Skeletal muscle satellite cell (primary cell): Measurements from ENCODE around the gene GRID2.

Source experiments
- H3K27me3 ChIP-seq: 2 replicates; pipeline ENCODE4 v1.7.0; 2013; ENCODE audit warnings: low read length; ENCODE audit not compliant: control insufficient read depth, insufficient read depth
- H3K36me3 ChIP-seq: 2 replicates; pipeline ENCODE4 v1.7.0; 2013; ENCODE audit warnings: mild to moderate bottlenecking, control low read depth, low read length; ENCODE audit not compliant: insufficient read depth
- H3K4me1 ChIP-seq: 2 replicates; pipeline ENCODE4 v1.7.0; 2013; ENCODE audit warnings: low read length; ENCODE audit not compliant: control insufficient read depth, insufficient read depth
- H3K4me2 ChIP-seq: 2 replicates; pipeline ENCODE4 v1.7.0; 2013; ENCODE audit warnings: mild to moderate bottlenecking, low read length
- H3K4me3 ChIP-seq: 2 replicates; pipeline ENCODE4 v1.7.0; 2013; ENCODE audit warnings: low read length
- H3K9ac ChIP-seq: 2 replicates; pipeline ENCODE4 v1.7.0; 2013; ENCODE audit warnings: mild to moderate bottlenecking, low read depth, low read length, moderate library complexity
- H3K9me3 ChIP-seq: replicated peaks from 2 replicates; pipeline ENCODE4 v1.7.0; 2013; ENCODE audit warnings: mild to moderate bottlenecking, control low read depth, low read length

Gene GRID2

DNA sequence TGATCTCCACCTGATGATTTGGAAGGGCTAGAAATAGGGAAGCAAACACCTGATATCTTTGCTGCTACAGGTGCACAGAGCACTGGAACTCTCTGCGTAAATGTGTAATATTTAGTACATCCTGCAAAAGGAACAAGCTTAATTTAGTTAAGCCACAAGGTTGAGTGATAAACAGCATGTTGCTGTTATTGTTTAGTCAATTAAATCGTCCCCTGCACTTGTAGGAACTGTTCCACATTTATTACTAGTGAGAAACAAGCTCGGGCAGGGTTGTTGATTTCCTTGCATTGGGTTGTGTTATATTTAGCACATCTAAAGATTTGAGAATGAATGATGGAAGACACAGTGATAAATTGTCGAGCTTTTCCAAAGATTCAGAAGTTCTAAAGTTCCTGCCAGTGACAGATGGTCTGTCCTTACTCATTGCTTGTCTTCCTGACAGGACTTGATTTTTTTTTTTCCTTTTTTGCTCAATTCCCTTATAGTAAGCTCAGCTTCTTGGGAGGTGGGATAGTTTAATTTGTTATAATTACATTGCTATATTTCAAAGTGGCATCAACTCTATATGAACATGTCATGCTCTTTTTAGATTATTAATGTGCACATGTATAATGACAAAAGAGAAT, 897.8 kb downstream of the GRID2 start:
- Histone ChIP-seq H3K4me1 (no peaks in the 10 kb centered on the region), H3K9me3 (no peaks in the 10 kb centered on the region), H3K27me3 (no peaks in the 10 kb centered on the region), H3K4me2 (no peak overlapping the region), H3K4me3 (no peak overlapping the region), H3K9ac (no peak overlapping the region), H3K36me3 (no peaks in the 10 kb centered on the region)

DNA sequence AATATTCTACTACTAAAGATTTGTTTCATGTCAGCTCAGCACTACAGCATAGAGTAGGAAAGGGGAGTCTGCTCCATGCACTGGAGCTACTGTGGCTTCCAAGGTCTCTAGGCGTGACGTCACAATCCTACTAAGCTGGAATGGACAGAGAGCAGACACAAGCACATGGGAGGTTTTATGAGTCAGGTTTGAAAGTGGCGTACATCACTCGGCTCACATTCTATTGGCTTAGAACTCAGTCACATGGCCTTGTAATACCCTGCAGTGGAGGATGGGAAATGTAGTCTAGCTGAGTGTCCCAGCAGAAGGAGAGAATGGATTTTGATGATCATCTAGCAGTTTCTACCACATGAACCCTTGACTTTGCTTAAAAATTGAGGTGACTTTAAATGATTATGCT, 899.9 kb downstream of the GRID2 start:
- H3K27me3 ChIP-seq = no peaks in the 10 kb centered on the region
- H3K9ac ChIP-seq = no peak overlapping the region
- no peaks in the 10 kb centered on the region for H3K36me3 ChIP-seq
- H3K4me1 ChIP-seq = no peaks in the 10 kb centered on the region
- H3K4me3 ChIP-seq = no peak overlapping the region
- no peaks in the 10 kb centered on the region for H3K9me3 ChIP-seq
- H3K4me2 ChIP-seq = no peak overlapping the region

DNA sequence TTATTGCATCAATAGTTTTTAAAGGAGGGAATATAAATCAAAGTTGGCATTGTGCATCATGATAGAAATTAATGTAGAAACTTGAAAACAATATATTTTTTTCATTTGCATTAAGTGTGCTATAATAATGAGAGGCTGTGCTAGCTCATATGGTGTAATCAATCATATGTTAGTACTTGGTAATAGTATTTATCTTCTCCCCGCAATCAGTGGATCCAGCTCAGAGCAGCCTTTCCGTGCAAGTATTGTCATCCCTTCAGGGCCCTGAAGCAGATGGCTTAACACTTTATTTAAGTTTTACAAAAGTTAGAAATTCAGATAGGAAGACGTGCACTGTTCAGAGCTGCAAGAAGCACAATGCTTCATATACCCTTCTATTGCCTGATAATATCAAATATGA, 908.5 kb downstream of the GRID2 start:
- H3K4me3 ChIP-seq = no peak overlapping the region
- H3K27me3 ChIP-seq = no peaks in the 10 kb centered on the region
- no peaks in the 10 kb centered on the region for H3K9me3 ChIP-seq
- no peak overlapping the region for H3K4me2 ChIP-seq
- no peaks in the 10 kb centered on the region for H3K36me3 ChIP-seq
- no peaks in the 10 kb centered on the region for H3K4me1 ChIP-seq
- H3K9ac ChIP-seq = no peak overlapping the region

GRCh38 chr4:93216646-93217045, 912.9 kb downstream of the GRID2 start:
- Histone ChIP-seq H3K4me2 (no peak overlapping the region), H3K4me1 (no peaks in the 10 kb centered on the region), H3K9me3 (no peaks in the 10 kb centered on the region)

DNA sequence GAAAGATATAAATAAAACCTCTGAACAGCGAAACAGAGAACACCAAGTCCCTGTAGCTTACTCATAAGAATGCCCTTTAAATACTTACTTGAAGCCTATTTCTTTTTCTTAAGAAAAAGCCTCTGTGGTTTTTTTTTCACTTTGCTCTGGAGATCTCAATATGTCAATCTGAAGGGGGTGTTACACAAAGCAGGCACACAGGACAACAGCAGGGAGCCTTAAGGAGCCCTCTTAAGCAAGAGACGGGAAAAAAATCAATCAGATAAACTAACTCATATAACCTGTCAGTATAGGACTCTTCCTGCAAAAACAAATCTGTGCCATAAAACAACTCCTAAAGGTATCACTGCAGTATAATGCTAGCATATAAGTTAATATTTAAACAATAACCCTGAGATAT, 913.7 kb downstream of the GRID2 start:
- Histone ChIP-seq H3K36me3 (no peaks in the 10 kb centered on the region), H3K4me3 (no peak overlapping the region), H3K9me3 (no peaks in the 10 kb centered on the region)

More at GRCh38 chr4:93216646-93217045, 912.9 kb downstream of the GRID2 start:
- H3K4me3 ChIP-seq = no peak overlapping the region
- no peak overlapping the region for H3K9ac ChIP-seq
- no peaks in the 10 kb centered on the region for H3K36me3 ChIP-seq
- no peaks in the 10 kb centered on the region for H3K27me3 ChIP-seq

DNA sequence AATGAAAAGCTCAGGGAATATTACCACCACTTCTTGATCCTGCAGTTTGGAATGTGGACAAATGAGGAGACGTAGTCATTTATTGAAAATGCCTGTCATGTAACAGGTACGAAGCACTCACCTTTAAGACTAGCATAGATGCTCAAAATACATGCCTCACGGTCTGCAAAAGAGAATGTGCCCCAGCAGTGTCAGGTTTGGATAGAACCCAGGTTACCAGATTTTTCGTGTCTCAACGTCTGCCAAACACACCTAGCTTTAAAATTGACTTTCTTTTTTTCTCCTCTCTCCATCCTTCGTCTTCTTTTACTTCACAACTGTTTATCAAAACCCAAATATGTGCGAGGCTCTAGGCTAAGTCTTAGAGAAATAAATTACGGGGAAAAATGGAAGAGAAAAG, 918.0 kb downstream of the GRID2 start:
- no peaks in the 10 kb centered on the region for H3K4me1 ChIP-seq
- no peaks in the 10 kb centered on the region for H3K9me3 ChIP-seq
- no peak overlapping the region for H3K9ac ChIP-seq
- H3K4me3 ChIP-seq = no peak overlapping the region
- no peaks in the 10 kb centered on the region for H3K27me3 ChIP-seq
- H3K36me3 ChIP-seq = no peaks in the 10 kb centered on the region
- no peak overlapping the region for H3K4me2 ChIP-seq

More for the DNA sequence above, 913.7 kb downstream of the GRID2 start:
- Histone ChIP-seq H3K27me3 (no peaks in the 10 kb centered on the region), H3K4me1 (no peaks in the 10 kb centered on the region), H3K9ac (no peak overlapping the region), H3K4me2 (no peak overlapping the region)

DNA sequence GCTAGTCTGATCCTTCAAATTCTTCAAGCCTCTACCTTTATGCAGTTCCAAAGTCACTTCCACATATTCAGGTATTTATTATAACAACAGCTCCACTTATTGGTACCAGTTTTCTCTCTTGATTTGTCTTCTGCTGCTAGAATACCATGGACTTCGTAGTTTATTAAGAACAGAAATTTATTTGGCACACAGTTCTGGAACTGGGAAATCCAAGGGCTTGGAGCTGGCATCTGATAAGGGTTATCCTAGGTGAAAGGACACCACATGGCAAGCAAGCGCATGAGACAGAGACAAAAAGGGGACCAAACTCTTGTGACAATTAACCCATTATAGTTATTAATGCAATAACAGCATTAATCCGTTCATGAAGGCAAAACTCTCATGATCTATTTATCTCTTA, 924.3 kb downstream of the GRID2 start:
- Histone ChIP-seq H3K9ac (no peak overlapping the region), H3K4me1 (no peaks in the 10 kb centered on the region), H3K4me3 (no peak overlapping the region), H3K36me3 (no peaks in the 10 kb centered on the region), H3K9me3 (no peaks in the 10 kb centered on the region), H3K27me3 (no peaks in the 10 kb centered on the region), H3K4me2 (no peak overlapping the region)

DNA sequence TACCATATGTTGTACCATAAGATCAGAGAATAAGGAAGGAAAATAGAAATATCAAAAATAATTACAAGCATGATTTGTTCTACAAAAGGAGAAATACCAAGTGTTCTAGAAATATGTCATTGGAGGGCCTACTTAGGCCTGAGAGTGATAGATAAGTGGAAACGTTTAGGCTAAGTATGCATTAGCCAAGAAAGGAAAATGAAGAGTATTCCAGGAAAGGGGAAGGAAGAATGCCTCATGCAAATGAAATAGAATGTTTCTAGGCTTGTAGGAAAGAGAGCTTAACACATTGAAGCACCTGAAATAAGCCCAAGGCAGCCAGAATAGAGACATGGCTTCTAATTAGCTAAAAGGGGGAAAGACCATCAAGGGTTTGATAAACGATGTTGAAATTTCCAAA, 929.1 kb downstream of the GRID2 start:
- Histone ChIP-seq H3K9me3 (no peaks in the 10 kb centered on the region), H3K4me2 (no peak overlapping the region), H3K27me3 (no peaks in the 10 kb centered on the region), H3K4me3 (no peak overlapping the region), H3K36me3 (no peaks in the 10 kb centered on the region), H3K4me1 (no peaks in the 10 kb centered on the region), H3K9ac (no peak overlapping the region)

GRCh38 chr4:93237521-93237920, 933.8 kb downstream of the GRID2 start:
- H3K9me3 ChIP-seq = no peaks in the 10 kb centered on the region
- H3K27me3 ChIP-seq = no peaks in the 10 kb centered on the region
- no peak overlapping the region for H3K9ac ChIP-seq
- H3K4me2 ChIP-seq = no peak overlapping the region
- no peaks in the 10 kb centered on the region for H3K36me3 ChIP-seq
- no peaks in the 10 kb centered on the region for H3K4me1 ChIP-seq
- H3K4me3 ChIP-seq = no peak overlapping the region

DNA sequence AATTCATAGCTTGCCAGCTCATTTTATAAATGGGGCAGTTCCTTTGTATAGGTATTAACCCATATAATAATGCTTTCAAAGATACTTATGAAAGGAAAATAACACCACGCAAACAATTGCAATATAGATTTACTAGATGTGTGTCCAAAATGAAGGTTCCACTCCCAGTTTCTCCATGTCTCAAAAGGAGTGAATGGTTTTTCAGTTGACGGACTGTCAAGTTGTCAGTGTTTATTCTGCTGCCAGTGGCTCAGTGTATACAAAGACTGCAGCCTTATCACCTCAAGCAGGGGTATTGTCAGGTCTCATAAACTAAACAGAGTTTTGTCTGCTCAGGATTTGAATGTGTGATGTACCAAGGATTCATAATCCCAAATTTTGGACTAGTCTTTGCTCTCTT, 939.5 kb downstream of the GRID2 start:
- no peaks in the 10 kb centered on the region for H3K36me3 ChIP-seq
- no peak overlapping the region for H3K4me2 ChIP-seq
- H3K4me3 ChIP-seq = no peak overlapping the region
- no peaks in the 10 kb centered on the region for H3K4me1 ChIP-seq
- no peaks in the 10 kb centered on the region for H3K9me3 ChIP-seq
- H3K27me3 ChIP-seq = no peaks in the 10 kb centered on the region
- no peak overlapping the region for H3K9ac ChIP-seq

DNA sequence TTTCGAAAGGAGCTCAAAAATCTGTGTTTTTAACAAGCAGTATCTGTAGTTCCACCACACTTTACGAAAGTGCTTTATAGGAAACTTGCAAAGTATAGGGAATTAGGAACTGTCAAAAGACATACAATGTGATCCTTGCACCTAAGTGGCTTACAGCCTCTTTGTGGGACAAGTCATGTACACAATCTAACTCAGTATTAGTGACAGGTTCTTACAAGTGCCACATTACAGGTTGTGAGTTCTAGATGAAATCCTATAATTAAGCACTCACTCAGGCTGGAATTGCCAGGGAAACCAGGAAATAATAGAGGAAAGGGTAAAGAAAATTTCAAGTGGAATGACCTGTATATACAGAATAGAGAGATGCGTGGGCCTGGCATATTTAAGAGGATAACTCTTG, 957.4 kb downstream of the GRID2 start:
- H3K36me3 ChIP-seq = no peaks in the 10 kb centered on the region
- no peak overlapping the region for H3K4me3 ChIP-seq
- no peaks in the 10 kb centered on the region for H3K4me1 ChIP-seq
- H3K9ac ChIP-seq = no peak overlapping the region
- no peak overlapping the region for H3K4me2 ChIP-seq
- no peaks in the 10 kb centered on the region for H3K27me3 ChIP-seq
- H3K9me3 ChIP-seq = no peaks in the 10 kb centered on the region

GRCh38 chr4:93263166-93263565, 959.4 kb downstream of the GRID2 start:
- Histone ChIP-seq H3K9ac (no peak overlapping the region), H3K4me2 (no peak overlapping the region), H3K4me3 (no peak overlapping the region), H3K36me3 (no peaks in the 10 kb centered on the region), H3K27me3 (no peaks in the 10 kb centered on the region), H3K4me1 (no peaks in the 10 kb centered on the region), H3K9me3 (no peaks in the 10 kb centered on the region)
